Hepatocyte (in vitro differentiated cells): ENCODE measurements around the gene WLS.

ENCODE experiments used
- CTCF ChIP-seq: fragments of 200-600 bp; sonication (generic); IDR thresholded peaks from 2 replicates; pipeline ENCODE4 v1.5.1; 2016; ENCODE audit warnings: antibody characterized with exemption, mild to moderate bottlenecking; ENCODE audit not compliant: poor library complexity
- EZH2phosphoT487 ChIP-seq: fragments of 200-600 bp; sonication (generic); IDR thresholded peaks from one replicate; pipeline ENCODE4 v1.6.1; 2018; ENCODE audit warnings: antibody characterized with exemption, mild to moderate bottlenecking, low read depth, moderate library complexity; ENCODE audit not compliant: unreplicated experiment, severe bottlenecking

GRCh38 chr1:68232289-68233148 is at the start of gene WLS:
- TF ChIP-seq CTCF: no peak
- TF ChIP-seq EZH2phosphoT487: no peak
